ENCODE results near the gene WDSUB1.

GRCh38 chr2:159256159-159256558 is 30.3 kb downstream of the WDSUB1 start:
- TF ChIP-seq GATA3 (IDR thresholded peaks at IDR 0.05; ENCODE audit: low read depth, low read length) = no peak
- TF ChIP-seq GATA2 (IDR thresholded peaks at IDR 0.05; ENCODE audit: low read depth, low read length) = no peak
